GM21786 (cell line): ENCODE data around the gene CLCN1.
A peak's percentile ranks its signal among the peaks of the same experiment; 100 is the strongest.

Experiments
- ATAC-seq: cut with Tn5 transposase; IDR thresholded peaks from one replicate; pipeline ENCODE4 v1.9.1; 2021; ENCODE audit not compliant: unreplicated experiment

CLCN1 gene

DNA sequence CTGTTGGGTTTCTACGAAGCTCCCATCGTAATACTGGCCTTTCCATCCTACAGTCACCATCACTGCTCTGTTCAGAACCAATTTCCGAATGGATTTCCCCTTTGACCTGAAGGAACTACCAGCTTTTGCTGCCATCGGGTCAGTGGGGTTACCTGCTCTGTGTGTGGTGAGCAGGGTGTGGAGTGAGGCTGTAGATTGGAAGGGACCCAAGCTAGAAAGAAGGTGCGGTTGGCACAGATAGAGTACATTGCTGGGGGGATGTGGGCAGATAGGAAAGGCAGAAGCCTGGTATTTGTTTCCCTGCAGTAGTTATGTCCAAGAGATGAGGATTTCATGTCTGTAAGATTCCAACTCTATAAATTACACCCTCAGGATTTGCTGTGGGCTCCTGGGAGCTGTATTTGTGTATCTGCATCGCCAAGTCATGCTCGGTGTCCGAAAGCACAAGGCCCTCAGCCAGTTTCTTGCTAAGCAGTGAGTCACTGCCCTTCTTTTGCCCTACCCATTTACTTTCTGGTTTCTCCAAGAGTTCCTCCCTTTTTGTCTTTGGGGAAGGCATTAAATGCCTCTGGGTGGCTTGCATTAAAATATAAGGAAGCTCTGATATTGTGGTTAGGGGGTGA, 15.4 kb downstream of the CLCN1 start:
- ATAC-seq = no peak

- no peak for ATAC-seq
Observed at GRCh38 chr7:143334244-143334643, 18.3 kb downstream of the CLCN1 start.

DNA sequence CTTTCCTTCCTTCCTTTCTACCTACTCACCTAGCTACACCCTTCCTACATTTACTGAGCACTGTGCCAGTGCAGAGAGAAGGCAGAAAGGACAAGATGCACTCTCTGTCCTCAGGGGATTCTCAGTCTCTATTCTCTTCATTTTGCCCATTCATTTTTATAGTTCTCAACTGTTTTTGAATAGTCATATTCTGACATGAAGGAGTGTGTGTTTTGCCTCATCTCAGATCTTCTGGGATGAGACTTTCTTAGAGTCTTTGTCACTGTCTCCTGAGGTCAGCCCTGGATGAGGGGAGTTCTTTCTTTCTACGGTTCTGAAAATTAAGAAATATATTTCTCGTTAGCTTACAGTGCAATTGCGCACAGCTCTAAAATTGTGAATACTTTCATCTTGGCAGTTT, 21.3 kb downstream of the CLCN1 start:
- ATAC-seq = no peak

DNA sequence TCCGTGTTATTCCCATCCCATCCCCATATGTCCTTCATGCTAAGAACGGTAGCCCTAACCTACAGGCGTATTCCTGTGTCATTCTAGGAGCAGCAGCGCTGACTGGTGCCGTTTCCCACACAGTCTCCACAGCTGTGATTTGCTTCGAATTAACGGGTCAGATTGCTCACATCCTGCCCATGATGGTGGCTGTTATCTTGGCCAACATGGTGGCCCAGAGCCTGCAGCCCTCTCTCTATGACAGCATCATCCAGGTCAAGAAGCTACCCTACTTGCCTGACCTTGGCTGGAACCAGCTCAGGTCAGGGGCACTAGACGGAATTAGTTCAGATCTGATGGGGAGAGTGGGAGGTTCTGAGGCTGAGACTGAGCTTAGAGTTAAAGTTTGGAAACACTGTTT, 25.9 kb downstream of the CLCN1 start:
- ATAC-seq = no peak

DNA sequence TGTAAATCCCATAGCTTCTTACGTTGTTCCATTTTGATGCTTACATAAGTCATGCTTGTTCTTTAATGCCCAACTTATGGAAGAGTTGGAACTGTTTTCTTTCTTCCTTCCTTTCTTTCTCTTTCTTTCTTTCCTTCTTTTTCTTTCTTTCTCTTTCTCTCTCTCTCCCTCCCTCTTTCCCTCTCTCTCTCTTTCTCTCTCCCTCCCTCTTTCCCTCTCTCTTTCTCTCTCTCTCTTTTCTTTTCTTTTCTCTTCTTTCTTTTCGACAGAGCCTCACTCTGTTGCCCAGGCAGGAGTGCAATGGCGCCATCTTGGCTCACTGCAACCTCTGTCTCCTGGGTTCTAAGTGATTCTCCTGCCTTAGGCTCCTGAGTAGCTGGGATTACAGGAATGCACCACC, 27.7 kb downstream of the CLCN1 start:
- no peak for ATAC-seq

DNA sequence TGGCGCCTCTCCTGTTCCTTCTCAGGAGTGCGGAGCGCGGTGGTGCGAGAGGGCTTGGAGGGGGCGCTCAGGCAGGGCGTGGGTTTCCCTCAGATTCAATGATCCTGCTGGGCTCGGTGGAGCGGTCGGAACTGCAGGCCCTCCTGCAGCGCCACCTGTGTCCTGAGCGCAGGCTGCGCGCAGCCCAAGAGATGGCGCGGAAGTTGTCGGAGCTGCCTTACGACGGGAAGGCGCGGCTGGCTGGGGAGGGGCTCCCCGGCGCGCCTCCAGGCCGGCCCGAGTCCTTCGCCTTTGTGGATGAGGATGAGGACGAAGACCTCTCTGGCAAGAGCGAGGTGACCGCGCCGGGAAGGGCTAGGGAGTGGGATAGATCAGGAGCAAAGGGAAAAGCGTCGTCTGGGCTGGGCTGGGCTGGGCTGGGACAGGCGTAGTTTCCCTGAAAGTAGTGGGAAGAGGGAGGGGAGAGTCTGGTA, 29.6 kb downstream of the CLCN1 start:
- ATAC-seq = peak; percentile 84

DNA sequence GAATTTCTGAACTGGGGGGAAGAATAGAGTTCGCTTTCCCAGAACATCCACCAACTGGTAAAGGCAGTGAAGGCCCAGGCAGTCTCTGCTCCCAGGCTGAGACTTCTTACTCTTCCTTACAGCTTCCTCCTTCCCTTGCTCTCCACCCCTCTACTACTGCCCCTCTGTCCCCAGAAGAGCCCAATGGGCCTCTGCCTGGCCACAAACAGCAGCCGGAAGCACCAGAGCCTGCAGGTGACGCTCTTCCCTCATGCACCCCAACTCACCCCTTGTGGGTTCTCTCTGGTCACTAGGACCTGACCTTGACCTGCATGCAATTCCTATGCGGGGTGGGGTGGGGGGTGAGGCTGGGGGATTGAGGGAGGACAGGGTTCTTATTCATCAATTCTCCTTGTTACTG, 30.1 kb downstream of the CLCN1 start:
- no peak for ATAC-seq

GRCh38 chr7:143347950-143348349, 32.0 kb downstream of the CLCN1 start:
- ATAC-seq = no peak

GRCh38 chr7:143351060-143351459, 35.1 kb downstream of the CLCN1 start:
- ATAC-seq = no peak

DNA sequence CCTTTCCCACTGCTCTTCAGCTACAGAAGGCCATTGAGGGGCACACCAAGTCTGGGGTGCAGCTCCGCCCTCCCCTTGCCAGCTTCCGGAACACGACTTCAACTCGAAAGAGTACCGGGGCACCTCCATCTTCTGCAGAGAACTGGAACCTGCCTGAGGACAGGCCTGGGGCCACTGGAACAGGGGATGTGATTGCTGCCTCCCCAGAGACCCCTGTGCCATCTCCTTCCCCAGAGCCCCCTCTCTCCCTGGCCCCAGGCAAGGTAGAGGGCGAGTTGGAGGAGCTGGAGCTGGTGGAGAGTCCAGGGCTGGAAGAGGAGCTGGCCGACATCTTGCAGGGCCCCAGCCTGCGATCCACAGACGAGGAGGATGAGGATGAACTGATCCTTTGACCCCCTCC, 35.7 kb downstream of the CLCN1 start:
- ATAC-seq = no peak

DNA sequence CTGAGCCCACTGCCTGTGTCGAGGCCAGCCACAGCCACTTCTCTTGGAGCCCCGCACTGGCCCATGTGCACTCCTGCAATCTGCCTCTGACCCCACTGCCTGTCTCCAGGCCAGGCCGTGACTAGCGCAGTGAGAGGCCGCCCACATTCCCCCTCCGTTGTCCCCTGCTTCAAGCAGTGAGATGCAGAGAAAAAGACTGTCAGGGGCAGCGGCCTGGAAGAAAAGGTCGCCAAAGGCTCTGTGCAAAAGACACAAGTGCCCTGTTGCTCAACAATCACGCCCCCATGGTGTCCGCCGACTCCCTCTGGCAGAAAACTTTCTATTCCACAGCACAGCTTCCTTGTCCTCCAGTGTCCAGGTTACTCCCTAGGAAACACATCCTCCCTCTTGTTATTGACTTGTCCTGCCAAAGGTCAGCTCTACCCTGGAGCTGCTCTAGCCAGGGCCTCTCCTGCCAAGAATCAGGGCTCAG, 36.7 kb downstream of the CLCN1 start:
- no peak for ATAC-seq

- ATAC-seq = no peak
Observed at GRCh38 chr7:143354376-143354775, 38.5 kb downstream of the CLCN1 start.

GRCh38 chr7:143354965-143355364, 39.1 kb downstream of the CLCN1 start:
- ATAC-seq = no peak

DNA sequence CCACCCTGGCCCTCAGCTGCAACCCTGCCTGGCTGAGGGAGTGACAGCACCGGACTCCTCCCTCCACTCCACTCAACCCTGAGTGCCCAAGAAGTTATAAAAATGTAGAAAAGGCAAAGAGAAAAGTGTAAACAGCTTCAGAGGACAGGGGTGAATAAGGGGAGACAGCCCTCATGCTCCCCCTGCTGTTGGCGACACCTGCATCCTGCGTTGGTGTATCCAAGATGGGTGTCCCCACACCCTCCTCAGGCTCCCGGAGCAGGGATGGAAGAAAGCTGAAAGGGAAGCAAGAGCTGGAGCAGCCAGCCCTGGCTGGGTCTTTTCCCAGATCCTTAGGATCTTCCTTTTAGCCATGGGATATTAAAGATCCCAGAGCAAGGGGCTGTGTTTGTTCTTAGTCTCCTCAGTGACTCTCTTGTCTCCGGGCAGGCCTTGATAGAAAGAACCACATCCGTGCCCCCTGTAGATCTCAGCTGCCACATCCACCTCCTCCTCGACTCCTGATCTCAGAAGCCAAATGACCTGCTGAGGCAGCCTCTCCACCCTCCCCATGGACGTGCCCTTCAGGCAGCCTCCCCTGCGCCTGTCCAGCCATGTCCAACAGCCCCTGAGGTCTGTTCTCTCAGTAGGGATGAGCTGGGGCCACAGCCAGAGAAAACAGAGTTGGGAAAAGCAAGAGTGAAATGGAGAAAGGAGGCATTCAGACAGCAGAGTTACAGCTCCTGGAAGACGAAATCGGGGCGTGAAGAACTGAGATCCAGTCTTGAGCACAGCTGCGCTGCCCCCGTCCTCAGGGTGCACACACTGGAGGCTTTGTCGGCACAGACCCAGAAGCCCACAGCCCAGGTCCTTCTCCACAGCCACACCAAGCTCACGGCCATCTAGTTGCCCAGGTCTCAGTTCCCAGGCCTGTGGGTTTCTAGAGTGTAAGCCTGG, 39.8 kb downstream of the CLCN1 start:
- no peak for ATAC-seq

- no peak for ATAC-seq
Observed at GRCh38 chr7:143356414-143357050, 40.6 kb downstream of the CLCN1 start.

- ATAC-seq = no peak
Observed at GRCh38 chr7:143358626-143359025, 42.7 kb downstream of the CLCN1 start.

DNA sequence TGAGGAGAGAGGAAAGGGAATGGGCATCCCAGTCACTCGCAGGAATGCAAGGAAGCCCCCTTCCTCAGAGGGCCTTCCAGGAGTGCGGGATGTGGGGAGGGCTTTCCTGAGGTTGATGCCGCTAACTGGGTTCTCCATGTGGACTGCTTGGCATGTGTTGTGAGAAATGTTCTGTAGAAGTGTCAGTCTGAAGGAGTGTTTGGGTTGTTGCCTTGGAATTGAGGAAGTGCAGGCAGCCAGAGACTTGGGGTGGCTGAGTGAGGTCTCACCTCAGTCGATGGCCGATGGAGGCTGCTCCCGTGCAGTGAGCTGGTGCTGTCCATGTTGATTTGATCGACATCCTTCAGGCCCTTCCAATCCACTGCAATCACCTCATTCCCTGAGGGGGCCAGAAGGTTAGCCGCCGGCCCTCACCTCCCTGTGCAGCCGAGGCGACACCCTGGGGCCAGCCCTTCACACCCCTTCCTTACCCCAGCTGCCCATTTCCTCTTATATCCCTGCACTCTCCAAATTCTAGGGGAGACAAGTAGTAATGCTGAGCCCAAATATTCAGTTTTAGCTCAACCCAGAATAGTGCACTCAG, 44.0 kb downstream of the CLCN1 start:
- ATAC-seq = no peak

DNA sequence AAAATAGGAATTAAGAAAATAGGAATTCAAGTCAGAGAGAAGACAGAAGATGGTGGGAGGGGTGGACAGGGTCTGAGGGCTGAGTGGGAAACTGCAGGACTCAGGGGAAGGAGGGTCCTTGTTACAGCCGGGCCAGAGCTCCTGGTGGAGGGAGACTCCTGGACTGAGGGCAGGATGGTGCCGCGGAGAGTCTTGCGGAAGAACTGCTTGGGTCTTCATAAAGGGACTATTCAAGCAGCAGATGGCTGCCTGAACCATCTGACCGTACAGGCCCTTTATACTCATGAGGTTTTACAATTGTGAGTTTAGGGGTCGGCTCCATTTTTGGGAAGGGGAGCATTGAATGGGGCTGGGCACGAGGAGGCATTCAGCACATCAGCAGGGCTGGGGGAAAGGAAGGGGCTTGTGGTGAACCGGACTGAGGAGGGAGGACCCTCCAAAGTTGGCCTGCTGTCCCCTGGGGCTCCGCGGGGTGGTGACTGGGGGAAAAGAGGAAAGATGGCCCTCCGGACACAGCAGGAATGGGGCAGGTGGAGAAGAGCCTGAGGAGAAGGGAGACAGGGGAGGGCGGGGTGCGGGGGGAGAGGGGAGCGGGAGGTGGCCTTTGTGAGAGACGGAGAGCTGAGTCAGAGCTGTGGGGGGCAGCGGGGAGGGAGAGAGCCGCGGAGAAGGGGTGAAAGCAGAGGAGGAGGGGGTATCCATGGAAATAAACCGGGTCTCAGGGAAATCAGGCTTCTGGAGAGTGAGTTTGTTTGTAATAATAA, 45.1 kb downstream of the CLCN1 start:
- ATAC-seq = no peak

DNA sequence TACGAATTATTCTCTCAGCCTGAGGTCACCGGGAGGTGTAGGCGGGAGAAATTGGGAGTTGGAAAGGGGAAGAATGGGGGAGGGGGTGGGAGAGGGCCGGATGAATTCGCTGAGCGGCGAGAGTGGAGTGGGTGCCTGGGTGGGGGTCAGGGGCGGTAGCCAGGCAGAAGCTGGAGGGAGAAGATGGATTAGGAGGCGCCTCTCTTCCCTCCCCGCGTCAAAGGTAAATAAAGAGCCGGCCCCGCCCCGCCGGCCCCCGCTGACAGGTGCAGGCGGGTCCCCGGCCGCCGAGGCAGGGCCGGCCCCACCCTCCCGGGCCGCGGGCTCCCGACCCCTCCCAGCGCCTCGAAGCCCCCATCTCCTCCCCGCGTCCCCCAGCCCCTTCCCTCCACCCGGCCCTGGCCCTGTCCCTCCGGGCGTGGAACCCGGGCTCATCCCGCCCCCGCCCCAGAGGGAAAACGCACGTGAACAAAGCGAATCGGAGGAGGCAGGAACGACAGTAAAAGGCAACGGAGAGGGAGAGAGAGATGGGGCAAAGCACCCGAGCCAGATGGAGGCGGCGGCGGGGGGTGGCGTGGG, 45.7 kb downstream of the CLCN1 start:
- ATAC-seq = no peak
